Measurements from ENCODE around the gene LRFN5. TPM values are rescaled to one million over a fixed set of nuclear protein-coding genes. Genes with fewer than 3 reads are reported as not detected.

The LRFN5 gene
- total and polyA plus RNA-seq, 2 donors (not counting 1 experiment from before 2014, with no cell fraction given) = 0.14 to 3.6 TPM

DNA sequence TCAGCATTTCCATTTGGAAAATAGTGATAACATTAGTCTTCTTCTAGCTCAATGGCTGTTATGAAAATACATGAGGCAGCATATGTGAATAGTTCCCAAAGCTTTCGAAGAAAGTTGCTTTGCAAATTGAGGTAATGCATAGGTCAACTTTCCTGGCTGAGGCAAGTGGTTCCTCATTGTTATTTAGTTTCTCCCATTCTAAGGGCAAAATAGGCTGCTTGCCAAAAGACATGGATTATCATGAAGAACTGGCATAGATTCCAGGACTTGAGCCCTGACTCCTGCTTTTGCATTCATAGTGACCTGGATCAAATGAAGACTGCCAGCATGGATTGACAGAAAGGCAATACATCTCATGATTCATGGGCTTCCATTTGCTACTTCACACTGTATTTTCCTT lies 35.7 kb downstream of the LRFN5 start:
- H3K4me2 ChIP-seq (ENCODE audit: extremely low read depth, insufficient read depth, low read length) = no peak overlapping the region
- H3K9me3 ChIP-seq (ENCODE audit: control insufficient read depth, insufficient read depth, low read depth, low read length) = no peaks in the 10 kb centered on the region
- no peak overlapping the region for H2AFZ ChIP-seq (ENCODE audit: low read length)
- no peaks in the 10 kb centered on the region for H3K4me1 ChIP-seq (ENCODE audit: control insufficient read depth, extremely low read depth, insufficient read depth, low read length)
- H3K4me3 ChIP-seq (replicated peaks in 1 of 4; ENCODE audit: control extremely low read depth in 1 of 4, insufficient read depth in 1 of 4, low read depth in 3 of 4, low read length in 4 of 4) = no peak overlapping the region
- H3K36me3 ChIP-seq (ENCODE audit: control insufficient read depth, insufficient read depth, low read length) = no peaks in the 10 kb centered on the region
- no peaks in the 10 kb centered on the region for H4K20me1 ChIP-seq (ENCODE audit: control insufficient read depth, extremely low read depth, insufficient read depth, low read length)
- H3K9ac ChIP-seq (ENCODE audit: insufficient read depth, low read length) = no peak overlapping the region
- H3K27ac ChIP-seq (ENCODE audit: insufficient read depth, low read length) = no peak overlapping the region
- no peaks in the 10 kb centered on the region for H3K27me3 ChIP-seq (ENCODE audit: control insufficient read depth, insufficient read depth, low read length)
- H3K79me2 ChIP-seq (ENCODE audit: control insufficient read depth, insufficient read depth, low read length) = no peaks in the 10 kb centered on the region
- peak in 1 of 2 donors; percentile 7 for DNase-seq (ENCODE audit: low read depth in 2 of 2)
- TF ChIP-seq EZH2 (IDR thresholded peaks at IDR 0.05; ENCODE audit: low read length, missing control alignments) = no peak
- TF ChIP-seq, protein P1, sequence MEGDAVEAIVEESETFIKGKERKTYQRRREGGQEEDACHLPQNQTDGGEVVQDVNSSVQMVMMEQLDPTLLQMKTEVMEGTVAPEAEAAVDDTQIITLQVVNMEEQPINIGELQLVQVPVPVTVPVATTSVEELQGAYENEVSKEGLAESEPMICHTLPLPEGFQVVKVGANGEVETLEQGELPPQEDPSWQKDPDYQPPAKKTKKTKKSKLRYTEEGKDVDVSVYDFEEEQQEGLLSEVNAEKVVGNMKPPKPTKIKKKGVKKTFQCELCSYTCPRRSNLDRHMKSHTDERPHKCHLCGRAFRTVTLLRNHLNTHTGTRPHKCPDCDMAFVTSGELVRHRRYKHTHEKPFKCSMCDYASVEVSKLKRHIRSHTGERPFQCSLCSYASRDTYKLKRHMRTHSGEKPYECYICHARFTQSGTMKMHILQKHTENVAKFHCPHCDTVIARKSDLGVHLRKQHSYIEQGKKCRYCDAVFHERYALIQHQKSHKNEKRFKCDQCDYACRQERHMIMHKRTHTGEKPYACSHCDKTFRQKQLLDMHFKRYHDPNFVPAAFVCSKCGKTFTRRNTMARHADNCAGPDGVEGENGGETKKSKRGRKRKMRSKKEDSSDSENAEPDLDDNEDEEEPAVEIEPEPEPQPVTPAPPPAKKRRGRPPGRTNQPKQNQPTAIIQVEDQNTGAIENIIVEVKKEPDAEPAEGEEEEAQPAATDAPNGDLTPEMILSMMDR (conservative IDR thresholded peaks at IDR 0.05 in 1 of 2, IDR thresholded peaks at IDR 0.05 in 1 of 2; ENCODE audit: low read depth in 1 of 2, low read length in 2 of 2) = no peak

DNA sequence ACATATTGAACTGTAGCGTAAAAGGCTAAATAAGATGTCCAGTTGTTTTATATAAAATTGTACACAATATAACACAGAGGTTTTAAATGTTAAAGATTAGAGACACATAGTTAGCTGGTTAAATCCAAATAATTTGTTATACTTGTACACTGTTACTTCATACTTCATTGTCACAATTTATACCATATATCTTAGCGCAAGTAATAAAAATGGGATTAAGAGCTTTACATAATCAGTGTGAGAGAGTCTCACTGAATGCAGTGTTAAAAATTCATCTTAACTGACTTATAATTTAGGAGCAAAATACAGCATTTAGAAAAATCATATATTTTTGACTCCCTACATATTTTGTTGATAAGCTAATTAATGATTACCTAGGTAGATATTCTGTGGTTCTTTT lies 36.1 kb downstream of the LRFN5 start:
- no peak overlapping the region for H3K4me2 ChIP-seq (ENCODE audit: extremely low read depth, insufficient read depth, low read length)
- H3K4me1 ChIP-seq (ENCODE audit: control insufficient read depth, extremely low read depth, insufficient read depth, low read length) = no peaks in the 10 kb centered on the region
- H3K4me3 ChIP-seq (replicated peaks in 1 of 4; ENCODE audit: control extremely low read depth in 1 of 4, insufficient read depth in 1 of 4, low read depth in 3 of 4, low read length in 4 of 4) = no peak overlapping the region
- no peak overlapping the region for H2AFZ ChIP-seq (ENCODE audit: low read length)
- DNase-seq (ENCODE audit: low read depth in 2 of 2) = no peak
- no peaks in the 10 kb centered on the region for H3K9me3 ChIP-seq (ENCODE audit: control insufficient read depth, insufficient read depth, low read depth, low read length)
- no peak overlapping the region for H3K27ac ChIP-seq (ENCODE audit: insufficient read depth, low read length)
- H3K36me3 ChIP-seq (ENCODE audit: control insufficient read depth, insufficient read depth, low read length) = no peaks in the 10 kb centered on the region
- no peaks in the 10 kb centered on the region for H4K20me1 ChIP-seq (ENCODE audit: control insufficient read depth, extremely low read depth, insufficient read depth, low read length)
- H3K9ac ChIP-seq (ENCODE audit: insufficient read depth, low read length) = no peak overlapping the region
- TF ChIP-seq, protein P1 (conservative IDR thresholded peaks at IDR 0.05 in 1 of 2, IDR thresholded peaks at IDR 0.05 in 1 of 2; ENCODE audit: low read depth in 1 of 2, low read length in 2 of 2) = no peak
- TF ChIP-seq EZH2 (IDR thresholded peaks at IDR 0.05; ENCODE audit: low read length, missing control alignments) = no peak
- no peaks in the 10 kb centered on the region for H3K79me2 ChIP-seq (ENCODE audit: control insufficient read depth, insufficient read depth, low read length)
- H3K27me3 ChIP-seq (ENCODE audit: control insufficient read depth, insufficient read depth, low read length) = no peaks in the 10 kb centered on the region

DNA sequence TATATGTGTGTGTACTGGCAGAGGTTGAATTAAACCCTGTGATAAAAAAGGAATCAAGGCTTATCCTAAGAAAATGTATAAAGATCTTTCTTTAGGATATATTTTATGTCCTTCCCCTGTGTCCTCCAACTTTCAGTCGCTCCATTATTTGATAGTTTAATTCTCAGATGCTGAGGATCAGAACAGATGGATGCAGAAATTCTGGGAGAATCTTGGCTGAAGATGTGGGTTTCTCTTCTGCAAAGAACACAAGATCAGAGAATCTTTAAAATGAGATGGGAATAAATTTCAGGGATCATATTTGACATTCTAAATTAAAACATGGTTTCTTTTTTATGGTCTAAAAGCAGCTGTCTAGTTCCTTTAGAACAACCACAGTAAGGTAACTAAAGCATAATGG lies 37.9 kb downstream of the LRFN5 start:
- no peak overlapping the region for H2AFZ ChIP-seq (ENCODE audit: low read length)
- TF ChIP-seq, protein P1 (conservative IDR thresholded peaks at IDR 0.05 in 1 of 2, IDR thresholded peaks at IDR 0.05 in 1 of 2; ENCODE audit: low read depth in 1 of 2, low read length in 2 of 2) = no peak
- TF ChIP-seq EZH2 (IDR thresholded peaks at IDR 0.05; ENCODE audit: low read length, missing control alignments) = no peak
- H4K20me1 ChIP-seq (ENCODE audit: control insufficient read depth, extremely low read depth, insufficient read depth, low read length) = no peaks in the 10 kb centered on the region

More for the DNA sequence above, 37.9 kb downstream of the LRFN5 start:
- Histone ChIP-seq H3K4me1 (ENCODE audit: control insufficient read depth, extremely low read depth, insufficient read depth, low read length) (no peaks in the 10 kb centered on the region), H3K4me3 (replicated peaks in 1 of 4; ENCODE audit: control extremely low read depth in 1 of 4, insufficient read depth in 1 of 4, low read depth in 3 of 4, low read length in 4 of 4) (no peak overlapping the region), H3K27ac (ENCODE audit: insufficient read depth, low read length) (no peak overlapping the region), H3K79me2 (ENCODE audit: control insufficient read depth, insufficient read depth, low read length) (no peaks in the 10 kb centered on the region), H3K4me2 (ENCODE audit: extremely low read depth, insufficient read depth, low read length) (no peak overlapping the region), H3K9ac (ENCODE audit: insufficient read depth, low read length) (no peak overlapping the region), H3K36me3 (ENCODE audit: control insufficient read depth, insufficient read depth, low read length) (no peaks in the 10 kb centered on the region), H3K27me3 (ENCODE audit: control insufficient read depth, insufficient read depth, low read length) (no peaks in the 10 kb centered on the region), H3K9me3 (ENCODE audit: control insufficient read depth, insufficient read depth, low read depth, low read length) (no peaks in the 10 kb centered on the region)
- no peak for DNase-seq (ENCODE audit: low read depth in 2 of 2)
